Left lung (tissue), 10 donors: ENCODE data around the gene BARHL1. TPM values are rescaled to one million over a fixed set of nuclear protein-coding genes. Genes with fewer than 3 reads are reported as not detected.

ENCODE experiments used
- ATAC-seq: fragments of 200-7000 bp; cut with Tn5 transposase; one replicate; pipeline ENCODE4 v1.9.1; 2020; ENCODE audit warnings: moderate library complexity
- DNase-seq, 4 donors: peaks; one replicate each; pipeline ENCODE4 v3.0.0-alpha.2; 2013 to 2020
- H3K27ac ChIP-seq, 2 donors: fragments of 200-600 bp; sonication (generic) in 1 of 2; one replicate each; pipeline versions ENCODE4 v1.5.0 to v1.8.0; 2020 to 2021
- H3K27me3 ChIP-seq, 2 donors: fragments of 200-600 bp; sonication (generic) in 1 of 2; one replicate each; pipeline versions ENCODE4 v1.5.0 to v1.8.0; 2020 to 2021
- H3K36me3 ChIP-seq, 2 donors: fragments of 200-600 bp; sonication (generic) in 1 of 2; one replicate each; pipeline versions ENCODE4 v1.5.0 to v1.8.0; 2020 to 2021
- H3K4me1 ChIP-seq, 2 donors: fragments of 200-600 bp; one replicate each; pipeline ENCODE4 v1.8.0; 2021
- H3K4me3 ChIP-seq, 2 donors: fragments of 200-600 bp; sonication (generic) in 1 of 2; one replicate each; pipeline versions ENCODE4 v1.5.0 to v1.8.0; 2020 to 2021; ENCODE audit warnings: mild to moderate bottlenecking in 1 of 2
- H3K9me3 ChIP-seq, 2 donors: fragments of 200-600 bp; sonication (generic) in 1 of 2; one replicate each; pipeline versions ENCODE4 v1.5.0 to v1.8.0; 2020 to 2021
- intact Hi-C, 2 donors: fragments of 100-400 bp; cut with DNase I; formaldehyde crosslinking; loops; one replicate each; pipeline versions ENCODE4 v1.11.2 to v1.14.2; 2022
- polyA plus RNA-seq, 6 donors: library from polyadenylated mRNA; unstranded; fragments of 120-200 nt; gene quantifications; one replicate each; pipeline ENCODE4 v1.2.1, GENCODE V29; 2013; ENCODE audit not compliant: insufficient read length in 6 of 6
- total RNA-seq, 2 donors: library from RNA; stranded (reverse); fragmentation: NEBNext Ultra II Directional; extraction: Animal tissue kit (Norgen Biotek cat#: 25700); gene quantifications; one replicate each; pipeline ENCODE4 v1.2.1, GENCODE V29; 2021
- TF ChIP-seq, protein P1 (sequence below), 2 donors: fragments of 200-600 bp; sonication (generic) in 1 of 2; IDR thresholded peaks; one replicate each; pipeline versions ENCODE4 v1.5.0 to v1.8.0; 2021; ENCODE audit warnings: antibody characterized with exemption in 2 of 2
- donor health status: DM: no; HTN: yes; CAD: no.
- donor health status: DM: no; HTN: no; CAD: no.

BARHL1 gene
- total and polyA plus RNA-seq, 8 donors: not detected

DNA sequence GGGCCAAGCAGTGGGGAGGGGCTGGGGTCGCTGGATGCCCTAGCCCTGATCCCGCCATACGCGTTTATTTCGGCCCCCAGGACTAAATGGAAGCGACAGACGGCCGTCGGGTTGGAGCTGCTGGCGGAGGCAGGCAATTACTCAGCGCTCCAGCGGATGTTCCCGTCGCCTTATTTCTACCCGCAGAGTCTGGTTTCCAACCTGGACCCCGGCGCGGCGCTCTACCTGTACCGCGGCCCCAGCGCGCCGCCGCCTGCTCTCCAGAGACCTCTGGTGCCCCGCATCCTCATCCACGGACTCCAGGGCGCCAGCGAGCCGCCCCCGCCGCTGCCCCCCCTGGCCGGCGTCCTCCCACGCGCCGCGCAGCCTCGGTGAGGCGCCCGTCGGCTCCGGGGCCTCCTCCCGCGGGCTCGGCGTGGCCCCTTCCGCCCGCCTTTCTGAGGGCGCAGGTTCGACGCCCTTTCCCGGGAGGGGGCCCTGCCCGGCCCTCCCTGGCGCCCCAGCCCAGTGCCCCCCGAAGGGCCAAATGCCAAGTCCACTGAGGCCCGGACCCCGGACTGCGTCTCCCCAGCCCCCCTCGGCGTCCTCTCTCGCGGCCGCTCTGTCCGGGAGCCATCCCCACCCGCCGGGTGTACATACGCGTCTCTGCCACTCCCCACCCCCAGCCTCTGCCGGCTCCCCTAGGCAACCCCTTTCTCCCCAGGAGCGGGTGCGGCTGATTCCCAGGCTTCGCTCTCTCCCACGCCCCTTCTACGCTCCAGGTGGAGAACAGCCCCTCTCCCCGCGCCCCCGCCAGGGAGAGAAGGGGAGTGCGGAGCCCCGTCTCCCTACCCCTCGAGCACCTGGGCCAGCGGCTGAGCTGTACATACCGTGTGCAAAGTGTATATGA is 7.0 kb downstream of the BARHL1 start:
- ATAC-seq: no peak
- H3K27ac ChIP-seq: no peak overlapping the region
- DNase-seq: no peak

DNA sequence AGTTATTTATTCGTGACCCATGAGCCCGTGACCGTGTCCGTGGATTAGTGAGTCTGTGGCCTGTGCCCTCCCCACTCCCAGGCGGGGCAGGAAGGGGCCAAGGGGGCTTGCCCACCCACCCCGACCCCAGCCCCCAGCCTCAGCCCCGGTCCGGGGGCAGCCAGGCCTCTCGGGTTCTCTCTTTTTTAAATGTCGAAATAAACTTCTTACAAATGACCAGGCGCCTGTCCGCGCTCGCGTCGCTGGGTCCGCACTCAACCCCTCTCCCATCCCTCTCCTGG is 7.6 kb downstream of the BARHL1 start:
- TF ChIP-seq, protein P1, sequence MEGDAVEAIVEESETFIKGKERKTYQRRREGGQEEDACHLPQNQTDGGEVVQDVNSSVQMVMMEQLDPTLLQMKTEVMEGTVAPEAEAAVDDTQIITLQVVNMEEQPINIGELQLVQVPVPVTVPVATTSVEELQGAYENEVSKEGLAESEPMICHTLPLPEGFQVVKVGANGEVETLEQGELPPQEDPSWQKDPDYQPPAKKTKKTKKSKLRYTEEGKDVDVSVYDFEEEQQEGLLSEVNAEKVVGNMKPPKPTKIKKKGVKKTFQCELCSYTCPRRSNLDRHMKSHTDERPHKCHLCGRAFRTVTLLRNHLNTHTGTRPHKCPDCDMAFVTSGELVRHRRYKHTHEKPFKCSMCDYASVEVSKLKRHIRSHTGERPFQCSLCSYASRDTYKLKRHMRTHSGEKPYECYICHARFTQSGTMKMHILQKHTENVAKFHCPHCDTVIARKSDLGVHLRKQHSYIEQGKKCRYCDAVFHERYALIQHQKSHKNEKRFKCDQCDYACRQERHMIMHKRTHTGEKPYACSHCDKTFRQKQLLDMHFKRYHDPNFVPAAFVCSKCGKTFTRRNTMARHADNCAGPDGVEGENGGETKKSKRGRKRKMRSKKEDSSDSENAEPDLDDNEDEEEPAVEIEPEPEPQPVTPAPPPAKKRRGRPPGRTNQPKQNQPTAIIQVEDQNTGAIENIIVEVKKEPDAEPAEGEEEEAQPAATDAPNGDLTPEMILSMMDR (IDR thresholded peaks at IDR 0.05): no peak
- no peak for ATAC-seq
- DNase-seq: no peak

More for the DNA sequence above, 7.0 kb downstream of the BARHL1 start:
- Histone ChIP-seq H3K4me3 (no peak overlapping the region), H3K4me1 (peaks cover 0 to 12% of the 10 kb centered on the region in 2 donors), H3K9me3 (no peaks in the 10 kb centered on the region), H3K27me3 (peaks cover 80 to 83% of the 10 kb centered on the region in 2 donors), H3K36me3 (peaks cover 0 to 17% of the 10 kb centered on the region in 2 donors)
- TF ChIP-seq, protein P1 (IDR thresholded peaks at IDR 0.05): no peak
- intact Hi-C loops: no loop called here

DNA sequence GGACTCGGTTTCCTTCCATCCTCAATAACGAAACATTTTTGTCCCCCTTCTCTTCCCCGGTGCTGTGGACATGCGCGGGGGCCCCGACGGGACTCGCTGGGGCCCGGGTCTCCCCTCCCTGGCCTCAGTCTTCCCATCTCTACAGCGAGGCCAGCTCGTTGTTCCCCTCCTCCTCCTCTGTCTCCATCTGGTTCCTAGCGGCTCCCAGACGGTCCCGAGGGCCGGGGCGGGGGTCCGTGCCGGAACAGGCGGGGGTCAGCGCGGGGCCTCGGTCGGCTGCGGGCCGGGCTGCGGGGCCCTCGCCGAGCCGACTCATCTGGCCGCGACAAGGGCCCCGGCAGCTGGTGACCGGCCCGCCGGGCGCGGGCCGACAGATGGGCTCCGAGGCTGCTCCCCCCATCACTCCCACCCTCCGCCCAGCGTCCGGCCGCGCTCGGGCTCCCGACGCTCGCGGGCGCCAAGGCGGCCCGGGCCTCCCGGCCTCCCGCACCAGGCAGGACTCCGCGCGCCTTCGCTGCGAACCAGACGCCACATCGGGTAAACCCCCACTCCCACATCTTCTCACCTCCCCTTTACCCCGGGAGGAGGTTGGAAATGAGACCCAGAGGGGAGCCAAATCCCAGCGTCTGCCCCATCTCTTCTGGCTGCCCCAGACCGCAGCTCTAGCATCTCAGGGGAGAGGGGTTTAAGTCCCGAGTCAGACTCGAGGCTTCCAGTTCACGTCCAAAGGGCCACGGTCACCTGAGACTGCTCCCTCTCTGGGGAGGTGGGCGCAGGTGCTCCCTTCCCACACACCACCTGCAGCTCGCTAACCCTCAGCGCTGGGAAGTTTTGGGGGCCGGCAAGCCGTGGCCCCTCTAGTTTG is 8.1 kb downstream of the BARHL1 start:
- H3K9me3 ChIP-seq: no peaks in the 10 kb centered on the region
- TF ChIP-seq, protein P1 (IDR thresholded peaks at IDR 0.05): no peak
- H3K27me3 ChIP-seq: peaks cover 69 to 72% of the 10 kb centered on the region in 2 donors
- H3K4me3 ChIP-seq: no peak overlapping the region
- H3K4me1 ChIP-seq: peaks cover 0 to 12% of the 10 kb centered on the region in 2 donors
- DNase-seq (no peak), ATAC-seq (no peak)
- intact Hi-C loops: no loop called here
- H3K27ac ChIP-seq: no peak overlapping the region
- peaks cover 0 to 29% of the 10 kb centered on the region in 2 donors for H3K36me3 ChIP-seq

More for the DNA sequence above, 7.6 kb downstream of the BARHL1 start:
- no peaks in the 10 kb centered on the region for H3K9me3 ChIP-seq
- H3K27ac ChIP-seq: no peak overlapping the region
- intact Hi-C loops: no loop called here
- peaks cover 0 to 12% of the 10 kb centered on the region in 2 donors for H3K4me1 ChIP-seq
- H3K4me3 ChIP-seq: no peak overlapping the region
- peaks cover 0 to 23% of the 10 kb centered on the region in 2 donors for H3K36me3 ChIP-seq
- H3K27me3 ChIP-seq: peaks cover 75 to 78% of the 10 kb centered on the region in 2 donors

DNA sequence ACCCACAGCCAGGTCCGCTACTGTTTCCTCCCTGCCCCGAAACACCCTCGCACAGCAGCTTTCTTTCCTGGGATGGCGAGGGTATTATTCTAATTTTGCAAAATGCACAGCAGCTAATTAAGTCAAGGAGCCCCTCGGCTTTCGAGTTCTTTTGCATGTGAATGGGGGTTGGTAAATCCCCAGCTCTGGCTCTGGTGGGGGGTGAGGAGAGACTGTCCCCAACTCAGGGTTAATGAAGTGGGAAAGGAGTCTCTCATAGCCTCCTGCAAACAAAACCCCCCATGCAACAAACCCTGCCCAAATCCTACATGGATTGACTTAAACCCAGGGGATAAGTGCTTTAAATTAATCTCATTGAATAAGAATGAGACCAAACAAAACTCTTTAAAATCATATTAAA is 8.8 kb downstream of the BARHL1 start:
- intact Hi-C loops: no loop called here
- H3K4me1 ChIP-seq: peaks cover 0 to 12% of the 10 kb centered on the region in 2 donors
- peaks cover 0 to 36% of the 10 kb centered on the region in 2 donors for H3K36me3 ChIP-seq
- no peak overlapping the region for H3K4me3 ChIP-seq
- DNase-seq (no peak), ATAC-seq (no peak)
- no peak overlapping the region for H3K27ac ChIP-seq
- H3K27me3 ChIP-seq: peaks cover 62 to 65% of the 10 kb centered on the region in 2 donors
- TF ChIP-seq, protein P1 (IDR thresholded peaks at IDR 0.05): no peak
- H3K9me3 ChIP-seq: no peaks in the 10 kb centered on the region
